SIG-M5 (cell line): ENCODE measurements around the gene ANXA9.
A peak's percentile ranks its signal among the peaks of the same experiment; 100 is the strongest.

Experiments
- DNase-seq: peaks from one replicate; lab custom pipeline; 2025; lab: John Stamatoyannopoulos, UW

ANXA9 gene

GRCh38 chr1:150974580-150975478 is 7.3 kb upstream of the ANXA9 start, which contains the start of gene CERS2:
Gene CERS2 (minus strand): TSS chr1:150974835. CDS start chr1:150969090, 5,745 bp downstream.
- no peak for DNase-seq

GRCh38 chr1:150976401-150976821 is 5.7 kb upstream of the ANXA9 start:
- DNase-seq = no peak

- no peak for DNase-seq
Measured at GRCh38 chr1:150976879-150977694, 5.0 kb upstream of the ANXA9 start.

GRCh38 chr1:150979092-150980056 is 2.7 kb upstream of the ANXA9 start:
- DNase-seq = peak; percentile 67

- DNase-seq = no peak
Measured at GRCh38 chr1:150981177-150981804, 801 bp upstream of the ANXA9 start.

GRCh38 chr1:150985179-150985825 is 3.2 kb downstream of the ANXA9 start:
- no peak for DNase-seq

GRCh38 chr1:150987924-150988323 is 5.8 kb downstream of the ANXA9 start:
- DNase-seq = no peak

GRCh38 chr1:150992626-150993025 is 10.5 kb downstream of the ANXA9 start:
- DNase-seq = no peak

- DNase-seq = no peak
Measured at GRCh38 chr1:150994248-150994647, 12.2 kb downstream of the ANXA9 start.

GRCh38 chr1:150995460-150995859 is 13.4 kb downstream of the ANXA9 start:
- no peak for DNase-seq

GRCh38 chr1:150995896-150996295 is 13.8 kb downstream of the ANXA9 start:
- no peak for DNase-seq

- DNase-seq = no peak
Measured at GRCh38 chr1:150997126-150997872, 15.2 kb downstream of the ANXA9 start.

GRCh38 chr1:150997949-150998348 is 15.9 kb downstream of the ANXA9 start:
- DNase-seq = no peak

GRCh38 chr1:150999051-150999674 is 17.1 kb downstream of the ANXA9 start:
- DNase-seq = no peak

GRCh38 chr1:150999926-151000325 is 17.8 kb downstream of the ANXA9 start:
- DNase-seq = no peak

- DNase-seq = no peak
Measured at GRCh38 chr1:151000408-151000807, 18.3 kb downstream of the ANXA9 start.

GRCh38 chr1:151001602-151002001 is 19.5 kb downstream of the ANXA9 start:
- no peak for DNase-seq

GRCh38 chr1:151002051-151002450 is 20.0 kb downstream of the ANXA9 start:
- no peak for DNase-seq

GRCh38 chr1:151002611-151003010 is 20.5 kb downstream of the ANXA9 start:
- DNase-seq = no peak
